Activated T-helper 2 cell treated with anti-CD3 and anti-CD28 coated beads, Interferon-gamma antibody, Interleukin-2, Interleukin-4, amounts not matched to agents 10 μg/mL and 5 μg/mL and 100 μg/mL, durations not matched to agents 14 hours and 24 hours and 36 hours (primary cell): ENCODE measurements around the gene C5orf63. TPM values are rescaled to one million over a fixed set of nuclear protein-coding genes. Genes with fewer than 3 reads are reported as not detected.
"Not testable (repeated sequence)": the region's sequence is repeated elsewhere in the genome, so short reads cannot be mapped to it uniquely, and the experiment has no call there.

Source experiments
- DNase-seq: peaks from one replicate; pipeline ENCODE4 v3.0.0; 2021; ENCODE audit warnings: low spot score
- H3K27ac Mint-ChIP-seq: one replicate; pipeline ENCODE4 v1.8.0; 2021; ENCODE audit warnings: mixed read lengths
- H3K27me3 Mint-ChIP-seq: one replicate; pipeline ENCODE4 v1.8.0; 2021; ENCODE audit warnings: low read depth, mixed read lengths
- H3K36me3 Mint-ChIP-seq: one replicate; pipeline ENCODE4 v1.8.0; 2021; ENCODE audit warnings: low read depth, mixed read lengths
- H3K4me1 Mint-ChIP-seq: one replicate; pipeline ENCODE4 v1.8.0; 2021; ENCODE audit warnings: low read depth, mixed read lengths
- H3K4me3 Mint-ChIP-seq: one replicate; pipeline ENCODE4 v1.8.0; 2021; ENCODE audit warnings: low read depth, mild to moderate bottlenecking, moderate library complexity, mixed read lengths
- H3K9me3 Mint-ChIP-seq: one replicate; pipeline ENCODE4 v1.8.0; 2021; ENCODE audit warnings: mixed read lengths
- intact Hi-C: fragments of 100-400 bp; cut with micrococcal nuclease; formaldehyde crosslinking; loops from one replicate; pipeline ENCODE4 v1.15.1; 2023
- total RNA-seq: library from RNA; stranded (reverse); gene quantifications from 2 replicates; pipeline ENCODE4 v1.2.3, GENCODE V29; 2022

C5orf63 gene
- total RNA-seq, 1 donor from 2014 or later: 6.1 TPM

DNA sequence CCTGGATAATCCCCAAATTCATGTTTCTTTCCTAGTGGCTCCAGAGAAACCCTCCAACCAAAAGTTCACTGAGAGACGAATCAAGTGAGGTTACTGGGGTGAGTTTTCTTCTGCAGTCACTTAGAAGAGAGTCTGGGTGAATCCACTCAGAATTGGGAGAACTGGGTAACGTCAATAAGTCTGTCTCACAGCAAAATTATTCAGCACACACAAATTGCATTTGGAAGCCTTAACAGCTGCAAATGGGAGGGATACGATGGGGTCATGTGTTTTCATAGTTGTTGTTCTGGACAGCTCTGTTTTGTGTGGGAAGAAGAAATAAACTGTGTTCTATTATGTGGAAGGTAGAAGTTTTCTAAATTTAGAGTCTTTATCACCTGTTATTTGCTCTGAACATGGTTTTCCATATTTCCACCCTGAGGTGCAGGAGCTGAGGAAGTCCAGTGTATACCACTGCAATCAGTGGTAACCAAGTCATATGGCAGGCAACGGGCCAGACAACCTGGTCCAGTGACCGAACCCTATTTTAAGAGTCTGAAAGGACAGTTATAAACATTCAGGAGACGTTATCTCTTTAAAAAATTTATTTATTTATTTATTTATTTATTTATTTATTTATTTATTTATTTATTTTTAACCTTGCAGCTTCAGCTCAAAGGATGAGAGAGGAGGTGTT is 64.9 kb downstream of the C5orf63 start:
- Mint-ChIP-seq H3K36me3 (no peaks in the 10 kb centered on the region), H3K27me3 (no peaks in the 10 kb centered on the region), H3K27ac (no peak overlapping the region), H3K4me3 (no peak overlapping the region), H3K4me1 (peaks cover 2% of the 10 kb centered on the region), H3K9me3 (no peaks in the 10 kb centered on the region)
- DNase-seq: no peak
- intact Hi-C loops: no loop called here

DNA sequence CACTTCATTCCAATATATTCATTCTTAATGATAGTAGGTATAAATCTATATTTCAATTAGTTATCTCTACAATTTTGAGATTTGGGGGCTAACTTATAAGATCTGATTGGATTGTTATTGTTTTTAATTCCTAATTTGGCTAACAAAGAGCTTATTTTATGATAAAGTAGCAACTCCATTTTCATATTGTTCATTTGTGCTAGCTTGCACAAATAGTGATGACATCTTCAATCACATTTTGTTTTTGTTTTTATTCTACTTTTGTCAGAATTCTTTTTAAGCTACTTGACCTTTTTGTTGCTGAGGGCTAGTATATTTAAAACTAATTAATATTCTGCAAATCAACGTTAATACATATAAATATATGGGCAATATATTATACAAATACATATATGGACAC is 65.8 kb downstream of the C5orf63 start:
- no peaks in the 10 kb centered on the region for H3K9me3 Mint-ChIP-seq
- H3K4me1 Mint-ChIP-seq: peaks cover 2% of the 10 kb centered on the region
- H3K4me3 Mint-ChIP-seq: no peak overlapping the region
- no peaks in the 10 kb centered on the region for H3K27me3 Mint-ChIP-seq
- no peaks in the 10 kb centered on the region for H3K36me3 Mint-ChIP-seq
- DNase-seq: no peak
- no peak overlapping the region for H3K27ac Mint-ChIP-seq
- intact Hi-C loops: no loop called here

DNA sequence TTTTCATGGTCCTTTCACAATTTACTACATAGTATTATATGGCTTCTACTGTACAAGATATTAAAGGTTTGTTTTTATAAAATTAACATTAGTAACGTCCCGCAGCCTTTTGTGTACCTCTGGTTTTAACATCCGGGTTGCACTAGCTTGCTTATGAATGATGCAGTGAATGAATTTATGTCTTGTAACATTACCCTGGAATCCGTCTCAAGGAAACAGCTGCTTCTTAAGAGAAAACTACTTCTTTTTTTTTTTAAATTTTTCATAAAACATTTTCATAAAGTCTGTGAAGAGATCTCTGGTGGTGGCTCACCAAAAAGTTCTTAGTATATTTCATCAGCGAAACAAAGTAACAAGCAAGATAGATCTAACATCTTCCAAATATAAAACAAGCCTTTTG is 66.6 kb downstream of the C5orf63 start:
- Mint-ChIP-seq H3K27me3 (no peaks in the 10 kb centered on the region), H3K27ac (no peak overlapping the region), H3K9me3 (no peaks in the 10 kb centered on the region), H3K4me1 (peaks cover 2% of the 10 kb centered on the region), H3K36me3 (no peaks in the 10 kb centered on the region), H3K4me3 (no peak overlapping the region)
- intact Hi-C loops: no loop called here
- no peak for DNase-seq

DNA sequence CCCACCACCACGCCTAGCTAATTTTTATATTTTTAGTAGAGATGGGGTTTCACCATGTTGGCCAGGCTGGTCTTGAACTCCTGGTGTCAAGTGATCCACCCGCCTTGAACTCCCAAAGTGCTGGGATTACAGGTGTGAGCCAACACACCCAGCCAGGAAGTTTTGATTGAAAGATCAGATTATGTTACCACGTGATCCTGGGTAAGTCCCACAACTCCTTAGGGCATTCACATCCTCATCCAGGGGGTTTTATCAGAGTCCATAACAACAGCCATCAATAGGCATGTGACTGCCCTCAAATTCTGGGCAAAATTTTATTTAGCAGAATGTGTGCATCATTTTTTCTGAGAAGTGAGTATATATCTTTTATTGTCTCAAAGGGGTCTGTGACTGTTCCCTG is 68.0 kb downstream of the C5orf63 start:
- H3K4me3 Mint-ChIP-seq, DNase-seq, H3K27ac Mint-ChIP-seq, H3K4me1 Mint-ChIP-seq, H3K36me3 Mint-ChIP-seq, H3K27me3 Mint-ChIP-seq, H3K9me3 Mint-ChIP-seq, intact Hi-C loops: not testable (repeated sequence)

DNA sequence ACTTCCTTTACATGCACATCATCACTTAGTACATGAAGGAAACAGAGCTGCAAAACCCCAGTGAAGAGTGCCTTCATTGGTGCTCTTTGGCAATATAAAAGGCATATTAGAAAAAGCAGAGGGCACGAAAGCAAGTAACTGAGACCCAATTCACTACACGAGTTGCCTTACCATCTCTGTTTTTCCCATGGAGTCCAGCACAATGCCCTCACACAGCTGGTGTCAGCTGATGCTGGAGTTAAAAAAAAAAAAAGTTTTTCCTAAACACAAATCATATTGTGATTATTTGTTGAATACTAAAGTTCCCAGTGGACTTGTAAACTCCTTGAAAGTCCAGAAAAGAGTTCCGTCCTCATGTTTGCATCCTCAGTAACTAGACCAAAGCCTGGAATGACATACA is 68.6 kb downstream of the C5orf63 start:
- H3K27me3 Mint-ChIP-seq: no peaks in the 10 kb centered on the region
- no peak overlapping the region for H3K4me3 Mint-ChIP-seq
- no peaks in the 10 kb centered on the region for H3K9me3 Mint-ChIP-seq
- intact Hi-C loops: no loop called here
- H3K27ac Mint-ChIP-seq: no peak overlapping the region
- DNase-seq: no peak
- no peaks in the 10 kb centered on the region for H3K36me3 Mint-ChIP-seq
- peaks cover 2% of the 10 kb centered on the region for H3K4me1 Mint-ChIP-seq

DNA sequence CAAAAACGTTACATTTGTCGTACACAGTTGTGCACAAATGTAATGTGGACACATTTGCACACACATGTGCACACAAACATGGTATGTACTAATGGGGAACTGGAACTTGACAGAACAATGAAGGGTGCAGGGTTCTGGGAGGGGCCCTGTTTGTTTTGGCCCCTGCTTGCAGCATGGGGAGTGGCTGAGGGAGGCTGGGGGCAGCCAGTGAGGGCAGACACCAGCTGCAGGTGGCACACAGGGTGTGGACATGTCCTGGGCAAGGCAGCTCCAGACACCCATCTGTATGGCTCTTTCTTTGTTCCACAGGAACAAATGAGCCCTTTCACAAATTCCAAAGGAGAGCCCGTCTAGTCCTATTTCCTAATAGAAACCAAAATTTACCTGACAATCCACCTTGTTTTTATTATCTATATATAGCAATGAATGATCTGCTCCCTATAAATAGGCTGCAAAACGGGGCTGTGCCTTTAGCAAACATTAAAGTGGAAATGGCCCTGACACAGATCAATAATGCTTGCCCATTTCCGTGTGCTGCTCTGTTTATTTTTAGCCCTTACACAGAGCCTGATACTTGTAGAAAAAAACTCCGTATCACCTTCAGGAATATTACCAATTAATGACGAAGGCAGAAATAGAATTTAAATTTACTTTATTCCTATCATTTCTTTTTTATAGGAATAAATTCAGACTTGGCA is 69.4 kb downstream of the C5orf63 start:
- Mint-ChIP-seq H3K36me3 (no peaks in the 10 kb centered on the region), H3K27ac (no peak overlapping the region), H3K4me1 (no peaks in the 10 kb centered on the region), H3K4me3 (no peak overlapping the region), H3K9me3 (no peaks in the 10 kb centered on the region), H3K27me3 (no peaks in the 10 kb centered on the region)
- intact Hi-C loops: no loop called here
- DNase-seq: no peak

DNA sequence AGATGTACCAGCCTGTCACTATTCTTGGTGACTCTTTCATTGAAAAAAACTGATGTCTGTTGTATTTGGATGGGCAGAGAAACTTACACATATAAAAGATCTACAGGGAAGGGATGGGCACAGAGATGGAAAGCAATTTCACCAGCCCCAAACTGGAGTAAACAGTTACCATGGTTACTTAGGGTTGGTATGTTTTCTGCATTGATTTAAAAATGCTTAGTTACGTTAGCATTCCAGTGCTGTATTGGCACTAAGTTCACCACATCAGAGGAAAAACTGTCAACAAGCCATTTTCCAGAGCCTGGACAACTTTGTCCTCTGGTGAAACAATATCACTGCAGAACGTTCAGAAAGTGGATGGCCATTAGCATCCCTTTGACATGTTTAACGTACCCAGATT is 70.9 kb downstream of the C5orf63 start:
- Mint-ChIP-seq H3K27me3 (no peaks in the 10 kb centered on the region), H3K27ac (no peak overlapping the region), H3K4me1 (no peaks in the 10 kb centered on the region), H3K4me3 (no peak overlapping the region), H3K36me3 (no peaks in the 10 kb centered on the region), H3K9me3 (no peaks in the 10 kb centered on the region)
- intact Hi-C loops: no loop called here
- no peak for DNase-seq

DNA sequence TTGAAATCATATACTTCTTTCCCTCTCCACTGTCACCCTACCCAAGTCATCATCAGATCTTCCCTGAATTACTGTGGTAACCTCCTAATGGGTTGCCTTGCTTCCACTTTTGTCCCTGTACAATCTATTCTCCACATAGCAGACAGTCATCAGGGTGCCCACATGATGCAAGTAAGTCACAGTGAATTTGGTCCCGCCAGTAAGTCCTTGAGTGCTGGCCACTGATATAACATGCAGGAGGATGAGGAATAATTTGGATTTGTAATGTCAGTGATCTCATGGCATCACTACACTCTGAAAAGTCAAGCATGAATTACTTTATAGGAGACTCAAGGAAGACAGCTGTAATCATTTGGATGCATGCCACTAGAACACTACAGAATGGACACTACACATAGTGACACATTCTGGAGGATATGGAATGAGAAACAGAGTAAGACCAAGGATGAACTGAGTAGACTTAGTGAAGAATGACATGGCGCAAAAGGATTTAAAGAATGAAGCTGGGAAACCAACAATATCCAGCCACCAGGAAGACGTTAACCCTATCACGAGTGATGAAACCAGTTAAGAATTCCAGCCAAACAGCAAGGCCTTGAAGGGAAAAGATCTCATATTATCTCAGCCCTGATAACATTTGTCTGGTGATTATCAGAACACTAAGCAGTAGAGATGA is 71.5 kb downstream of the C5orf63 start:
- no peaks in the 10 kb centered on the region for H3K27me3 Mint-ChIP-seq
- DNase-seq: no peak

More for the DNA sequence above, 71.5 kb downstream of the C5orf63 start:
- intact Hi-C loops: no loop called here
- H3K36me3 Mint-ChIP-seq: no peaks in the 10 kb centered on the region
- no peak overlapping the region for H3K27ac Mint-ChIP-seq
- no peaks in the 10 kb centered on the region for H3K9me3 Mint-ChIP-seq
- no peak overlapping the region for H3K4me3 Mint-ChIP-seq
- no peaks in the 10 kb centered on the region for H3K4me1 Mint-ChIP-seq

Other genes with a start within 250 kb of the C5orf63 start
- 1.9 and 2.1 TPM in 2 replicates for gene MARCHF3, start 42.9 kb downstream of the C5orf63 start, total RNA-seq
- gene MEGF10, start 217.3 kb upstream of the C5orf63 start, total RNA-seq: not detected in 2 replicates